Measurements from ENCODE around the gene UBE2L3. TPM values are rescaled to one million over a fixed set of nuclear protein-coding genes. Genes with fewer than 3 reads are reported as not detected.
A peak's percentile ranks its signal among the peaks of the same experiment; 100 is the strongest.

UBE2L3 gene
- total and polyA plus RNA-seq, 2 of the 13 experiments (the other 11 are each of a cell fraction or from before 2014, with no cell fraction given) = 30.2 to 58.1 TPM

DNA sequence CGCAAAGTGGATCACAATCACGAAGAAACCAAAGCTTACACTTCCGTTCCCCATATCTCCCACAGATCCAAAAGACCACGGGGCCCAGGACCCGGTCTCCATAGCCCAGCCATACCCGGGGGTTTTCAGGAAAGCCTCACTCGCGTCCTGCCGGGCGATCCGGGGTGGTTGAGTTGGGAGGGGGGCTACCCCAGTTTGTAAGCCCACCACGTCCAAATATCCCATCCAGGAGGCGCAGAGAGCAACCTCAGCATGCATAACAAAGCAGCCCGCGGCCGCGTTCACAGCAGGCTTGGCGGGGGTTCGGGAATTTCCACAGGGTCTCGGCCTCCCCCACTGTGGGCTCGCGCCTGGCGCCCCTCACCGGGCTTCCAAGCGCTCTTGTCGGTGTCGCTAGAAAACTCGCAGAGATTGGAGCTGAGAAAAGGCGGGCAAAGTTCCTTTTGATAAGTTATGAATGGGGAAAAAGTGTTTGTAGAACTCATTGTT is 84.1 kb downstream of the UBE2L3 start (continued):
- TF ChIP-seq ZNF883 (CRISPR knock-in tag; IDR thresholded peaks at IDR 0.05; ENCODE audit: not compliant biosample characterization) (no peak), ARNT2 (CRISPR knock-in tag; IDR thresholded peaks at IDR 0.05; ENCODE audit: low read depth) (no peak), ZNF776 (CRISPR knock-in tag; IDR thresholded peaks at IDR 0.05) (peak; percentile 69; the same call in 1 of the 2 replicates)
- TF ChIP-seq, protein P1, sequence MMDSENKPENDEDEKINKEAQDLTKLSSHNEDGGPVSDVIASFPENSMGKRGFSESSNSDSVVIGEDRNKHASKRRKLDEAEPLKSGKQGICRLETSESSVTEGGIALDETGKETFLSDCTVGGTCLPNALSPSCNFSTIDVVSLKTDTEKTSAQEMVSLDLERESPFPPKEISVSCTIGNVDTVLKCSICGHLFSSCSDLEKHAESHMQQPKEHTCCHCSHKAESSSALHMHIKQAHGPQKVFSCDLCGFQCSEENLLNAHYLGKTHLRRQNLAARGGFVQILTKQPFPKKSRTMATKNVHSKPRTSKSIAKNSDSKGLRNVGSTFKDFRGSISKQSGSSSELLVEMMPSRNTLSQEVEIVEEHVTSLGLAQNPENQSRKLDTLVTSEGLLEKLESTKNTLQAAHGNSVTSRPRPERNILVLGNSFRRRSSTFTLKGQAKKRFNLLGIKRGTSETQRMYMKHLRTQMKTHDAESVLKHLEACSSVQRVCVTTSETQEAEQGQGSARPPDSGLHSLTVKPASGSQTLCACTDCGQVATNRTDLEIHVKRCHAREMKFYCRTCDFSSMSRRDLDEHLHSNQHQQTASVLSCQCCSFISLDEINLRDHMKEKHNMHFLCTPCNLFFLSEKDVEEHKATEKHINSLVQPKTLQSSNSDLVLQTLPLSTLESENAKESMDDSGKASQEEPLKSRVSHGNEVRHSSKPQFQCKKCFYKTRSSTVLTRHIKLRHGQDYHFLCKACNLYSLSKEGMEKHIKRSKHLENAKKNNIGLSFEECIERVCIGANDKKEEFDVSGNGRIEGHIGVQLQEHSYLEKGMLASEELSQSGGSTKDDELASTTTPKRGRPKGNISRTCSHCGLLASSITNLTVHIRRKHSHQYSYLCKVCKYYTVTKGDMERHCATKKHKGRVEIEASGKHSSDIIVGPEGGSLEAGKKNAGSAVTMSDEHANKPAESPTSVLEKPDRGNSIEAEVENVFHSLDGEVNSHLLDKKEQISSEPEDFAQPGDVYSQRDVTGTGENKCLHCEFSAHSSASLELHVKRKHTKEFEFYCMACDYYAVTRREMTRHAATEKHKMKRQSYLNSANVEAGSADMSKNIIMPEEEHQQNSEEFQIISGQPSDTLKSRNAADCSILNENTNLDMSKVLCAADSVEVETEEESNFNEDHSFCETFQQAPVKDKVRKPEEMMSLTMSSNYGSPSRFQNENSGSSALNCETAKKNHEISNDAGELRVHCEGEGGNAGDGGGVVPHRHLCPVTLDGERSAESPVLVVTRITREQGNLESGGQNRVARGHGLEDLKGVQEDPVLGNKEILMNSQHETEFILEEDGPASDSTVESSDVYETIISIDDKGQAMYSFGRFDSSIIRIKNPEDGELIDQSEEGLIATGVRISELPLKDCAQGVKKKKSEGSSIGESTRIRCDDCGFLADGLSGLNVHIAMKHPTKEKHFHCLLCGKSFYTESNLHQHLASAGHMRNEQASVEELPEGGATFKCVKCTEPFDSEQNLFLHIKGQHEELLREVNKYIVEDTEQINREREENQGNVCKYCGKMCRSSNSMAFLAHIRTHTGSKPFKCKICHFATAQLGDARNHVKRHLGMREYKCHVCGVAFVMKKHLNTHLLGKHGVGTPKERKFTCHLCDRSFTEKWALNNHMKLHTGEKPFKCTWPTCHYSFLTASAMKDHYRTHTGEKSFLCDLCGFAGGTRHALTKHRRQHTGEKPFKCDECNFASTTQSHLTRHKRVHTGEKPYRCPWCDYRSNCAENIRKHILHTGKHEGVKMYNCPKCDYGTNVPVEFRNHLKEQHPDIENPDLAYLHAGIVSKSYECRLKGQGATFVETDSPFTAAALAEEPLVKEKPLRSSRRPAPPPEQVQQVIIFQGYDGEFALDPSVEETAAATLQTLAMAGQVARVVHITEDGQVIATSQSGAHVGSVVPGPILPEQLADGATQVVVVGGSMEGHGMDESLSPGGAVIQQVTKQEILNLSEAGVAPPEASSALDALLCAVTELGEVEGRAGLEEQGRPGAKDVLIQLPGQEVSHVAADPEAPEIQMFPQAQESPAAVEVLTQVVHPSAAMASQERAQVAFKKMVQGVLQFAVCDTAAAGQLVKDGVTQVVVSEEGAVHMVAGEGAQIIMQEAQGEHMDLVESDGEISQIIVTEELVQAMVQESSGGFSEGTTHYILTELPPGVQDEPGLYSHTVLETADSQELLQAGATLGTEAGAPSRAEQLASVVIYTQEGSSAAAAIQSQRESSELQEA (CRISPR knock-in tag; IDR thresholded peaks at IDR 0.05; ENCODE audit: not compliant biosample characterization) = peak; percentile 24
